Fibroblast of the aortic adventitia (primary cell): Measurements from ENCODE around the gene OXCT2. TPM values are rescaled to one million over a fixed set of nuclear protein-coding genes. Genes with fewer than 3 reads are reported as not detected.
"Not testable (repeated sequence)": the region's sequence is repeated elsewhere in the genome, so short reads cannot be mapped to it uniquely, and the experiment has no call there.

ENCODE experiments used
- DNase-seq: peaks from one replicate; pipeline ENCODE4 v3.0.0-alpha.2; 2010; ENCODE audit warnings: low read depth
- H3K4me3 ChIP-seq: 2 replicates; pipeline ENCODE4 v1.5.1; 2011; ENCODE audit warnings: low read depth, mild to moderate bottlenecking, control low read depth, low read length, moderate library complexity
- CTCF ChIP-seq: IDR thresholded peaks from 2 replicates; pipeline ENCODE4 v1.5.1; 2011; ENCODE audit warnings: mild to moderate bottlenecking, low read length, control low read depth, inconsistent platforms; ENCODE audit not compliant: insufficient read depth
- total RNA-seq: library from RNA; depleted of rRNA; stranded (reverse); fragments of >200 nt; gene quantifications from 2 replicates; pipeline ENCODE4 v1.2.3, GENCODE V29; 2012; ENCODE audit warnings: low replicate concordance

OXCT2 gene
- total RNA-seq, 1 donor = 0.99 TPM

- no peak for DNase-seq
- no peak overlapping the region for H3K4me3 ChIP-seq
- TF ChIP-seq CTCF = no peak
Measured at GRCh38 chr1:39789571-39790110, 18.5 kb upstream of the OXCT2 start.

- peak within 1 kb of the TSS; percentile 22 for H3K4me3 ChIP-seq
- no peak for TF ChIP-seq CTCF
- DNase-seq = no peak
Measured at GRCh38 chr1:39788758-39789570, 17.8 kb upstream of the OXCT2 start, which contains the start of gene BMP8B. Gene BMP8B (minus strand): TSS chr1:39788865. CDS start chr1:39788485, 380 bp downstream.

- no peak for TF ChIP-seq CTCF
- DNase-seq = no peak
- H3K4me3 ChIP-seq = peak overlapping the region; percentile 9
Measured at GRCh38 chr1:39788426-39788757, 17.2 kb upstream of the OXCT2 start.

GRCh38 chr1:39787964-39788363 lies 16.8 kb upstream of the OXCT2 start:
- not testable (repeated sequence) for DNase-seq, H3K4me3 ChIP-seq

- no peak overlapping the region for H3K4me3 ChIP-seq
- TF ChIP-seq CTCF = no peak
- DNase-seq = no peak
Measured at GRCh38 chr1:39787468-39787867, 16.3 kb upstream of the OXCT2 start.

GRCh38 chr1:39787108-39787375 lies 15.9 kb upstream of the OXCT2 start:
- DNase-seq, H3K4me3 ChIP-seq: not testable (repeated sequence)

- not testable (repeated sequence) for H3K4me3 ChIP-seq, DNase-seq
Measured at GRCh38 chr1:39786303-39787107, 15.4 kb upstream of the OXCT2 start.

GRCh38 chr1:39782685-39783084 lies 11.5 kb upstream of the OXCT2 start:
- DNase-seq, H3K4me3 ChIP-seq: not testable (repeated sequence)

GRCh38 chr1:39782103-39782502 lies 11.0 kb upstream of the OXCT2 start:
- no peak overlapping the region for H3K4me3 ChIP-seq
- TF ChIP-seq CTCF = no peak
- DNase-seq = no peak
